GM21515 (cell line): ENCODE results near the gene MYOCD.
"Not testable (repeated sequence)": the region's sequence is repeated elsewhere in the genome, so short reads cannot be mapped to it uniquely, and the experiment has no call there.

Experiments used
- ATAC-seq: cut with Tn5 transposase; IDR thresholded peaks from one replicate; pipeline ENCODE4 v1.9.1; 2021; ENCODE audit not compliant: unreplicated experiment

The MYOCD gene

GRCh38 chr17:12665263-12666210 lies at the start of gene MYOCD:
Gene MYOCD (plus strand): TSS chr17:12665890. CDS start chr17:12666189, 299 bp downstream.
- no peak for ATAC-seq

GRCh38 chr17:12616161-12616560 lies 49.5 kb upstream of the MYOCD start:
- no peak for ATAC-seq

GRCh38 chr17:12618557-12618956 lies 47.1 kb upstream of the MYOCD start:
- no peak for ATAC-seq

GRCh38 chr17:12619459-12620199 lies 46.1 kb upstream of the MYOCD start:
- ATAC-seq: no peak

GRCh38 chr17:12620200-12620720 lies 45.4 kb upstream of the MYOCD start:
- ATAC-seq: no peak

- ATAC-seq: no peak
Observed at GRCh38 chr17:12622726-12623125, 43.0 kb upstream of the MYOCD start.

GRCh38 chr17:12623220-12623848 lies 42.4 kb upstream of the MYOCD start:
- no peak for ATAC-seq

GRCh38 chr17:12624211-12624610 lies 41.5 kb upstream of the MYOCD start:
- ATAC-seq: no peak

GRCh38 chr17:12625092-12625491 lies 40.6 kb upstream of the MYOCD start:
- no peak for ATAC-seq

- no peak for ATAC-seq
Observed at GRCh38 chr17:12627177-12627629, 38.5 kb upstream of the MYOCD start.

- ATAC-seq: no peak
Observed at GRCh38 chr17:12627781-12628451, 37.8 kb upstream of the MYOCD start.

- no peak for ATAC-seq
Observed at GRCh38 chr17:12631076-12631475, 34.6 kb upstream of the MYOCD start.

GRCh38 chr17:12632785-12633184 lies 32.9 kb upstream of the MYOCD start:
- ATAC-seq: no peak

- no peak for ATAC-seq
Observed at GRCh38 chr17:12634789-12635414, 30.8 kb upstream of the MYOCD start.

GRCh38 chr17:12635996-12636395 lies 29.7 kb upstream of the MYOCD start:
- ATAC-seq: not testable (repeated sequence)

- no peak for ATAC-seq
Observed at GRCh38 chr17:12637015-12637414, 28.7 kb upstream of the MYOCD start.

GRCh38 chr17:12637745-12638651 lies 27.7 kb upstream of the MYOCD start:
- ATAC-seq: no peak

GRCh38 chr17:12640364-12640763 lies 25.3 kb upstream of the MYOCD start:
- no peak for ATAC-seq

GRCh38 chr17:12641084-12641483 lies 24.6 kb upstream of the MYOCD start:
- no peak for ATAC-seq
